Stomach (tissue), 9 donors: ENCODE measurements around the gene FNDC1. TPM values are rescaled to one million over a fixed set of nuclear protein-coding genes. Genes with fewer than 3 reads are reported as not detected.

Experiments
- DNase-seq, 2 donors: peaks; one replicate each; pipeline versions ENCODE4 v3.0.0 to v3.0.0-alpha.2; 2013 to 2019
- H3K27ac ChIP-seq, 5 donors: fragments of 200-600 bp in 4 of 5; sonication (generic) in 4 of 5; one replicate each; pipeline ENCODE4 v1.5.1; 2013 to 2019; ENCODE audit warnings: mild to moderate bottlenecking in 1 of 5, moderate library complexity in 1 of 5
- H3K27me3 ChIP-seq, 3 donors: fragments of 200-600 bp; sonication (generic); one replicate each; pipeline ENCODE4 v1.5.1; 2017 to 2019; ENCODE audit warnings: mixed run types in 1 of 3
- H3K36me3 ChIP-seq, 4 donors: fragments of 200-600 bp; sonication (generic); 1 replicate in 3 of 4; 2 replicates in 1 of 4; pipeline ENCODE4 v1.5.1; 2016 to 2019
- H3K4me1 ChIP-seq, 4 donors: fragments of 200-600 bp; sonication (generic); one replicate each; pipeline ENCODE4 v1.5.1; 2016 to 2019
- H3K4me3 ChIP-seq, 4 donors: fragments of 200-600 bp; sonication (generic) in 3 of 4; one replicate each; pipeline ENCODE4 v1.5.1; 2016 to 2019; ENCODE audit warnings: mild to moderate bottlenecking in 1 of 4
- H3K9me3 ChIP-seq, 4 donors: fragments of 200-600 bp; sonication (generic); one replicate each; pipeline ENCODE4 v1.5.1; 2016 to 2019
- EP300 ChIP-seq: sonication (generic); formaldehyde crosslinking; IDR thresholded peaks from one replicate; pipeline ENCODE4 v1.6.1; 2017; ENCODE audit warnings: antibody characterized with exemption
- POLR2A ChIP-seq, 4 donors: fragments of 450-650 bp; IDR thresholded peaks; one replicate each; pipeline ENCODE4 v1.6.1; 2016; ENCODE audit warnings: antibody characterized with exemption in 4 of 4, control low read depth in 2 of 4, mild to moderate bottlenecking in 1 of 4, moderate library complexity in 1 of 4
- POLR2AphosphoS5 ChIP-seq, 3 donors: sonication (generic); formaldehyde crosslinking; IDR thresholded peaks; one replicate each; pipeline ENCODE4 v1.6.1; 2016; ENCODE audit warnings: antibody characterized with exemption in 3 of 3
- WGBS, 5 donors: extraction: QIAGEN DNeasy Blood & Tissue Kit in 3 of 5; methylation state at CpG; one replicate each; pipeline versions ENCODE4 v1.1.5 to v1.1.7; 2013 to 2018; 5-methylcytosine and 5-hydroxymethylcytosine counted together
- intact Hi-C: fragments of 100-400 bp; cut with DNase I; formaldehyde crosslinking; loops from one replicate; pipeline ENCODE4 v1.15.1; 2023; ENCODE audit warnings: low total_unique reads
- polyA plus RNA-seq, 3 donors: library from polyadenylated mRNA; stranded (reverse); fragments of 200-250 nt; gene quantifications; one replicate each; pipeline ENCODE4 v1.2.3, GENCODE V29; 2013
- total RNA-seq, 5 donors: library from RNA; depleted of rRNA; stranded (reverse); fragments of >200 nt; gene quantifications; one replicate each; pipeline versions ENCODE4 v1.1.0 to v1.2.3, GENCODE V29; 2014 to 2016
- TF ChIP-seq, protein P1 (sequence below), 7 experiments: fragments of 450-650 bp in 4 of 7; fragments of 200-600 bp in 3 of 7; sonication (generic) in 3 of 7; IDR thresholded peaks; one replicate each; pipeline ENCODE4 v1.5.1; 2016 to 2019; ENCODE audit warnings: antibody characterized with exemption in 7 of 7, control low read depth in 2 of 7, mild to moderate bottlenecking in 1 of 7
- donor health status: healthy with polysubstance abuse.
- donor health status: Bipolar disorder and iron deficiency.
- donor health status: healthy.

FNDC1 gene
- total and polyA plus RNA-seq, 8 donors: 0.06 to 11.0 (median 0.43) TPM; not detected in 3

GRCh38 chr6:159321267-159321666, 152.1 kb downstream of the FNDC1 start:
- no peak for TF ChIP-seq POLR2A (IDR thresholded peaks at IDR 0.05)
- no peak for TF ChIP-seq POLR2AphosphoS5 (IDR thresholded peaks at IDR 0.05)
- TF ChIP-seq, protein P1, sequence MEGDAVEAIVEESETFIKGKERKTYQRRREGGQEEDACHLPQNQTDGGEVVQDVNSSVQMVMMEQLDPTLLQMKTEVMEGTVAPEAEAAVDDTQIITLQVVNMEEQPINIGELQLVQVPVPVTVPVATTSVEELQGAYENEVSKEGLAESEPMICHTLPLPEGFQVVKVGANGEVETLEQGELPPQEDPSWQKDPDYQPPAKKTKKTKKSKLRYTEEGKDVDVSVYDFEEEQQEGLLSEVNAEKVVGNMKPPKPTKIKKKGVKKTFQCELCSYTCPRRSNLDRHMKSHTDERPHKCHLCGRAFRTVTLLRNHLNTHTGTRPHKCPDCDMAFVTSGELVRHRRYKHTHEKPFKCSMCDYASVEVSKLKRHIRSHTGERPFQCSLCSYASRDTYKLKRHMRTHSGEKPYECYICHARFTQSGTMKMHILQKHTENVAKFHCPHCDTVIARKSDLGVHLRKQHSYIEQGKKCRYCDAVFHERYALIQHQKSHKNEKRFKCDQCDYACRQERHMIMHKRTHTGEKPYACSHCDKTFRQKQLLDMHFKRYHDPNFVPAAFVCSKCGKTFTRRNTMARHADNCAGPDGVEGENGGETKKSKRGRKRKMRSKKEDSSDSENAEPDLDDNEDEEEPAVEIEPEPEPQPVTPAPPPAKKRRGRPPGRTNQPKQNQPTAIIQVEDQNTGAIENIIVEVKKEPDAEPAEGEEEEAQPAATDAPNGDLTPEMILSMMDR (IDR thresholded peaks at IDR 0.05): no peak
- no peak for TF ChIP-seq EP300
- Histone ChIP-seq H3K4me3 (no peak overlapping the region), H3K27ac (no peak overlapping the region), H3K36me3 (no peaks in the 10 kb centered on the region), H3K4me1 (no peaks in the 10 kb centered on the region), H3K9me3 (no peaks in the 10 kb centered on the region), H3K27me3 (no peaks in the 10 kb centered on the region)
- 88 to 93% (median 91%) methylated on average over 4 of the region's 4 CpGs for WGBS, 5 donors
- DNase-seq: no peak
- intact Hi-C loops: no loop called here

Other genes with a start within 250 kb of the FNDC1 start
- gene RSPH3, start 169.2 kb upstream of the FNDC1 start, total RNA-seq: 10 to 100 TPM in 3 of 5 donors, 1 to 10 TPM in 2; 5.2 to 89.3 (median 12.7) TPM
- gene RSPH3, start 169.2 kb upstream of the FNDC1 start, polyA plus RNA-seq: 1 to 10 TPM; 2.3 to 4.2 (median 3.8) TPM
- 1 to 10 TPM in 4 of 5 donors, not detected in 1; 1.4 to 4.1 (median 3.0) TPM for gene TAGAP, start 124.4 kb upstream of the FNDC1 start, total RNA-seq
- gene TAGAP, start 124.4 kb upstream of the FNDC1 start, polyA plus RNA-seq: 1 to 10 TPM in 2 of 3 donors, under 1 TPM in 1; 0.93 to 2.0 (median 1.4) TPM